WTC11 (cell line): ENCODE measurements around the gene RLF. TPM values are rescaled to one million over a fixed set of nuclear protein-coding genes. Genes with fewer than 3 reads are reported as not detected.

Experiments
- ATAC-seq: fragments of 200-7000 bp; cut with Tn5 transposase; 2 replicates; pipeline ENCODE4 v1.10.0; 2021; ENCODE audit warnings: mild to moderate bottlenecking, moderate library complexity
- CTCF ChIA-PET: fragments of 300-600 bp; sonication (Branson Sonifier 250); formaldehyde crosslinking; loops from one replicate; lab custom pipeline; 2021; ENCODE audit warnings: antibody characterized with exemption; lab: Charles Lee
- POLR2A ChIA-PET: fragments of 350-600 bp; sonication (Branson Sonifier 250); formaldehyde crosslinking; loops from one replicate; lab custom pipeline; 2021; ENCODE audit warnings: antibody characterized with exemption; lab: Charles Lee
- DNase-seq: peaks from one replicate; pipeline ENCODE4 v3.0.0; 2021; ENCODE audit warnings: low spot score
- H3K27ac Mint-ChIP-seq: 2 replicates; pipeline ENCODE4 v1.8.0; 2021; ENCODE audit warnings: mixed read lengths
- H3K27me3 Mint-ChIP-seq: 2 replicates; pipeline ENCODE4 v1.8.0; 2021; ENCODE audit warnings: low read depth, mild to moderate bottlenecking, moderate library complexity, mixed read lengths
- H3K36me3 Mint-ChIP-seq: 2 replicates; pipeline ENCODE4 v1.8.0; 2021; ENCODE audit warnings: mixed read lengths
- H3K4me1 Mint-ChIP-seq: 2 replicates; pipeline ENCODE4 v1.8.0; 2022; ENCODE audit warnings: mixed read lengths
- H3K4me3 Mint-ChIP-seq: 2 replicates; pipeline ENCODE4 v1.8.0; 2021; ENCODE audit warnings: mild to moderate bottlenecking, moderate library complexity, mixed read lengths
- H3K9me3 Mint-ChIP-seq: 2 replicates; pipeline ENCODE4 v1.8.0; 2021; ENCODE audit warnings: mixed read lengths
- CREB1 ChIP-seq: sonication (generic); formaldehyde crosslinking; IDR thresholded peaks from 2 replicates; pipeline ENCODE4 v1.8.0; 2023; ENCODE audit warnings: mild to moderate bottlenecking, missing genetic modification reagents
- MXD4 ChIP-seq: fragments of 250-450 bp; sonication (Bioruptor Pico); IDR thresholded peaks from 2 replicates; pipeline ENCODE4 v1.8.0; 2021; ENCODE audit warnings: mild to moderate bottlenecking, moderate library complexity, borderline replicate concordance
- NFYB ChIP-seq: sonication (generic); formaldehyde crosslinking; conservative IDR thresholded peaks from 2 replicates; pipeline ENCODE4 v1.8.0; 2022; ENCODE audit warnings: low read depth, missing genetic modification reagents
- total RNA-seq: library from RNA; stranded (reverse); gene quantifications from 3 replicates; pipeline ENCODE4 v1.2.3, GENCODE V29; 2021
- TF ChIP-seq, protein P1 (sequence below): sonication (generic); formaldehyde crosslinking; IDR thresholded peaks from 2 replicates; pipeline ENCODE4 v1.8.0; 2022; ENCODE audit warnings: missing genetic modification reagents
- TF ChIP-seq, protein P2 (sequence below): fragments of 250-450 bp; sonication (Bioruptor Pico); IDR thresholded peaks from 2 replicates; pipeline ENCODE4 v1.8.0; 2021; ENCODE audit warnings: mild to moderate bottlenecking
- TF ChIP-seq, protein P3 (sequence below): sonication (generic); formaldehyde crosslinking; IDR thresholded peaks from 2 replicates; pipeline ENCODE4 v1.8.1; 2023; ENCODE audit warnings: mild to moderate bottlenecking, missing genetic modification reagents, moderate library complexity

Gene RLF
- total RNA-seq, 1 experiment from 2014 or later = 18.5 TPM

DNA sequence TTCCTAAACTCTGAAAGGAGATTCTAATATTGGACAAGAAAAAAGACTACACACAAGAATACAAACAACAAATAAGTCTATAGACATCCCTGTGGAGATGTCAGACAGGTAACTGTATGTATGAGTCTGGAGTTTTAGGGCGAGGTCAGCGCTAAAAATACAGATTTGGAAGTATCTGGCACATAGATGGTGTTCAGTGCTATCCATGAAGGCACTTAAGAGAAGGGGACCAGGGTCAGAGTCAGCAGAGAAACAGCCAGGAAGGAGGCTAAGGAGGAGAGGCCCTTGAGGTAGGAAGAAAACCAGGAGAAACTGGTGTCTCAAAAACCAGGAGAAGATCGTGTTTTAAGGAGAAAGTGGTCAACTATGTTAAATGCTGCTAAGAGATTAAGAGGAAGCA lies 114.9 kb downstream of the RLF start (continued):
- TF ChIP-seq, protein P1, sequence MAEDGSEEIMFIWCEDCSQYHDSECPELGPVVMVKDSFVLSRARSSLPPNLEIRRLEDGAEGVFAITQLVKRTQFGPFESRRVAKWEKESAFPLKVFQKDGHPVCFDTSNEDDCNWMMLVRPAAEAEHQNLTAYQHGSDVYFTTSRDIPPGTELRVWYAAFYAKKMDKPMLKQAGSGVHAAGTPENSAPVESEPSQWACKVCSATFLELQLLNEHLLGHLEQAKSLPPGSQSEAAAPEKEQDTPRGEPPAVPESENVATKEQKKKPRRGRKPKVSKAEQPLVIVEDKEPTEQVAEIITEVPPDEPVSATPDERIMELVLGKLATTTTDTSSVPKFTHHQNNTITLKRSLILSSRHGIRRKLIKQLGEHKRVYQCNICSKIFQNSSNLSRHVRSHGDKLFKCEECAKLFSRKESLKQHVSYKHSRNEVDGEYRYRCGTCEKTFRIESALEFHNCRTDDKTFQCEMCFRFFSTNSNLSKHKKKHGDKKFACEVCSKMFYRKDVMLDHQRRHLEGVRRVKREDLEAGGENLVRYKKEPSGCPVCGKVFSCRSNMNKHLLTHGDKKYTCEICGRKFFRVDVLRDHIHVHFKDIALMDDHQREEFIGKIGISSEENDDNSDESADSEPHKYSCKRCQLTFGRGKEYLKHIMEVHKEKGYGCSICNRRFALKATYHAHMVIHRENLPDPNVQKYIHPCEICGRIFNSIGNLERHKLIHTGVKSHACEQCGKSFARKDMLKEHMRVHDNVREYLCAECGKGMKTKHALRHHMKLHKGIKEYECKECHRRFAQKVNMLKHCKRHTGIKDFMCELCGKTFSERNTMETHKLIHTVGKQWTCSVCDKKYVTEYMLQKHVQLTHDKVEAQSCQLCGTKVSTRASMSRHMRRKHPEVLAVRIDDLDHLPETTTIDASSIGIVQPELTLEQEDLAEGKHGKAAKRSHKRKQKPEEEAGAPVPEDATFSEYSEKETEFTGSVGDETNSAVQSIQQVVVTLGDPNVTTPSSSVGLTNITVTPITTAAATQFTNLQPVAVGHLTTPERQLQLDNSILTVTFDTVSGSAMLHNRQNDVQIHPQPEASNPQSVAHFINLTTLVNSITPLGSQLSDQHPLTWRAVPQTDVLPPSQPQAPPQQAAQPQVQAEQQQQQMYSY (CRISPR knock-in tag) = no peak

DNA sequence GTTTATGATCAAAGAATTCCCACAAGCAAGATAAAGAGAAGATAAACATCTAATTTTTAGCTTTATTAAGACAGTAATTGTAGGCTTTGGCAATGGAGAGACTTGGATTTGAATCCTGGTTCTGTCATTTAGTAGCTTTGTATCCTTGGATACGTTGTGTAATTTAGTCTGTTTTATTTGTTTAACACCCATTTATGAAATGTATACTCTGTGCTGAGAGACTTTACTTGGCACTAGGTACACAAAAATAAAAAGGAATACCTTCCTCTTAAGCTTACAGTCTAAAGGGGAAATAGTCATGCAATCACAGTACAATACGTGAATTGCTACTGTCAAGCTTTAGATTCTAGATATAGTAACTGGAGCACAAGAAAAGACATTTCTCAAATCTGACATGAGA lies 120.7 kb downstream of the RLF start:
- peaks cover 19% of the 10 kb centered on the region for H3K36me3 Mint-ChIP-seq
- TF ChIP-seq CREB1 (CRISPR knock-in tag) (no peak), MXD4 (CRISPR knock-in tag) (no peak), NFYB (no peak)
- TF ChIP-seq, protein P2, sequence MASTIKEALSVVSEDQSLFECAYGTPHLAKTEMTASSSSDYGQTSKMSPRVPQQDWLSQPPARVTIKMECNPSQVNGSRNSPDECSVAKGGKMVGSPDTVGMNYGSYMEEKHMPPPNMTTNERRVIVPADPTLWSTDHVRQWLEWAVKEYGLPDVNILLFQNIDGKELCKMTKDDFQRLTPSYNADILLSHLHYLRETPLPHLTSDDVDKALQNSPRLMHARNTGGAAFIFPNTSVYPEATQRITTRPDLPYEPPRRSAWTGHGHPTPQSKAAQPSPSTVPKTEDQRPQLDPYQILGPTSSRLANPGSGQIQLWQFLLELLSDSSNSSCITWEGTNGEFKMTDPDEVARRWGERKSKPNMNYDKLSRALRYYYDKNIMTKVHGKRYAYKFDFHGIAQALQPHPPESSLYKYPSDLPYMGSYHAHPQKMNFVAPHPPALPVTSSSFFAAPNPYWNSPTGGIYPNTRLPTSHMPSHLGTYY (CRISPR knock-in tag) = no peak
- TF ChIP-seq, protein P3, sequence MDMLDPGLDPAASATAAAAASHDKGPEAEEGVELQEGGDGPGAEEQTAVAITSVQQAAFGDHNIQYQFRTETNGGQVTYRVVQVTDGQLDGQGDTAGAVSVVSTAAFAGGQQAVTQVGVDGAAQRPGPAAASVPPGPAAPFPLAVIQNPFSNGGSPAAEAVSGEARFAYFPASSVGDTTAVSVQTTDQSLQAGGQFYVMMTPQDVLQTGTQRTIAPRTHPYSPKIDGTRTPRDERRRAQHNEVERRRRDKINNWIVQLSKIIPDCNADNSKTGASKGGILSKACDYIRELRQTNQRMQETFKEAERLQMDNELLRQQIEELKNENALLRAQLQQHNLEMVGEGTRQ (CRISPR knock-in tag) = no peak
- TF ChIP-seq, all 79 proteins: peak for 0
- Mint-ChIP-seq H3K4me1 (no peaks in the 10 kb centered on the region), H3K27me3 (no peaks in the 10 kb centered on the region), H3K27ac (no peak overlapping the region), H3K9me3 (no peaks in the 10 kb centered on the region), H3K4me3 (no peak overlapping the region)
- ChIA-PET POLR2A (no interaction called here), CTCF (interaction anchor here (0.8 to 2.0 kb wide), 4 partner anchors 33 to 138 kb away, joined by 3 to 8 read pairs (median 4); no protein-coding TSS in a partner anchor)
- DNase-seq (no peak), ATAC-seq (no peak)

Other genes with a start within 250 kb of the RLF start
- gene MFSD2A, start 206.2 kb upstream of the RLF start, total RNA-seq = 11.5 to 14.0 TPM (median 12.9 TPM) in 3 replicates
- gene CAP1, start 120.7 kb upstream of the RLF start, total RNA-seq = 258 to 304 TPM (median 277 TPM) in 3 replicates
- 107 to 117 TPM (median 111 TPM) in 3 replicates for gene PPT1, start 64.1 kb upstream of the RLF start, total RNA-seq
- gene TMCO2, start 86.5 kb downstream of the RLF start, total RNA-seq = not detected in 3 replicates
- 27.0 to 31.7 TPM (median 28.9 TPM) in 3 replicates for gene ZMPSTE24, start 96.8 kb downstream of the RLF start, total RNA-seq
- 4.2 to 5.5 TPM (median 4.7 TPM) in 3 replicates for gene COL9A2, start 155.9 kb downstream of the RLF start, total RNA-seq
- gene SMAP2, start 212.3 kb downstream of the RLF start, total RNA-seq = 4.9 to 5.7 TPM (median 5.7 TPM) in 3 replicates